Kidney epithelial cell (primary cell): ENCODE measurements around the gene SPRR2B. TPM values are rescaled to one million over a fixed set of nuclear protein-coding genes. Genes with fewer than 3 reads are reported as not detected.

Experiments used
- DNase-seq: peaks from one replicate; pipeline ENCODE4 v3.0.0-alpha.2; 2010; ENCODE audit warnings: low read depth
- H3K27me3 ChIP-seq: 2 replicates; pipeline ENCODE4 v1.6.0; 2011; ENCODE audit warnings: low read length; ENCODE audit not compliant: control insufficient read depth, insufficient read depth
- H3K36me3 ChIP-seq: 2 replicates; pipeline ENCODE4 v1.5.1; 2011; ENCODE audit warnings: low read length; ENCODE audit not compliant: control insufficient read depth, insufficient read depth
- H3K4me3 ChIP-seq: 2 replicates; pipeline ENCODE4 v1.5.1; 2011; ENCODE audit warnings: low read depth, mild to moderate bottlenecking, control low read depth, low read length
- total RNA-seq: library from RNA; depleted of rRNA; stranded (reverse); fragments of >200 nt; gene quantifications from 2 replicates; pipeline ENCODE4 v1.2.3, GENCODE V29; 2015
- TF ChIP-seq, protein P1 (sequence below): IDR thresholded peaks from 2 replicates; pipeline ENCODE4 v1.5.1; 2011; ENCODE audit warnings: mild to moderate bottlenecking, moderate library complexity, low read length, control low read depth, inconsistent platforms; ENCODE audit not compliant: insufficient read depth, poor library complexity, severe bottlenecking

Gene SPRR2B
- total RNA-seq, 1 donor from 2014 or later = not detected

DNA sequence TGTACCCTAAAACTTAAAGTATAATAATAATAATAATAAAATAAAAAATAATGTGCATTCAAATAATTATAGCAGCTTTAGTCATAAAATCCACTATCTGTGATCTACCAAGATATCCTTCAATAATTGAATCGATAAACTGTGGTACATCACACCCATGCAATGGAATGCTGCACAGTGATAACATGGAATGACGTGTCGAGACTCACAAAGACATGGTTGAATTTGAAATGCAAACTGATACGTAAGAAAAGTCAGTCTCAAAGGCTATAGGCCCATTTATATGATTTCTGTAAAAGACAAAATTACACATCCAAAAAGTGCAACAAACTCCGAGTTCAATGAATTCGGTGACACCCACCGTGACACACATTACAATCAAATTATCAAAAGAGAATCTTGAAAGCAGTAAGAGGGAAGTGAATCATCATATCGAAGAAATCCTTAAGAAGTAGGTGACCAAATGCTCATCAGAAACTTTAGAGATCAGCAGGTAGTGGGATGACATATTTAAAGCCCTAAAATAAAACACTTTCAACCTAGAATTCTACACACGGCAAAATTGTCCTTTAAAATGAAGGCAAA, 28.1 kb upstream of the SPRR2B start:
- Histone ChIP-seq H3K27me3 (no peaks in the 10 kb centered on the region), H3K36me3 (no peaks in the 10 kb centered on the region), H3K4me3 (no peak overlapping the region)
- DNase-seq = no peak
- TF ChIP-seq, protein P1, sequence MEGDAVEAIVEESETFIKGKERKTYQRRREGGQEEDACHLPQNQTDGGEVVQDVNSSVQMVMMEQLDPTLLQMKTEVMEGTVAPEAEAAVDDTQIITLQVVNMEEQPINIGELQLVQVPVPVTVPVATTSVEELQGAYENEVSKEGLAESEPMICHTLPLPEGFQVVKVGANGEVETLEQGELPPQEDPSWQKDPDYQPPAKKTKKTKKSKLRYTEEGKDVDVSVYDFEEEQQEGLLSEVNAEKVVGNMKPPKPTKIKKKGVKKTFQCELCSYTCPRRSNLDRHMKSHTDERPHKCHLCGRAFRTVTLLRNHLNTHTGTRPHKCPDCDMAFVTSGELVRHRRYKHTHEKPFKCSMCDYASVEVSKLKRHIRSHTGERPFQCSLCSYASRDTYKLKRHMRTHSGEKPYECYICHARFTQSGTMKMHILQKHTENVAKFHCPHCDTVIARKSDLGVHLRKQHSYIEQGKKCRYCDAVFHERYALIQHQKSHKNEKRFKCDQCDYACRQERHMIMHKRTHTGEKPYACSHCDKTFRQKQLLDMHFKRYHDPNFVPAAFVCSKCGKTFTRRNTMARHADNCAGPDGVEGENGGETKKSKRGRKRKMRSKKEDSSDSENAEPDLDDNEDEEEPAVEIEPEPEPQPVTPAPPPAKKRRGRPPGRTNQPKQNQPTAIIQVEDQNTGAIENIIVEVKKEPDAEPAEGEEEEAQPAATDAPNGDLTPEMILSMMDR = no peak

DNA sequence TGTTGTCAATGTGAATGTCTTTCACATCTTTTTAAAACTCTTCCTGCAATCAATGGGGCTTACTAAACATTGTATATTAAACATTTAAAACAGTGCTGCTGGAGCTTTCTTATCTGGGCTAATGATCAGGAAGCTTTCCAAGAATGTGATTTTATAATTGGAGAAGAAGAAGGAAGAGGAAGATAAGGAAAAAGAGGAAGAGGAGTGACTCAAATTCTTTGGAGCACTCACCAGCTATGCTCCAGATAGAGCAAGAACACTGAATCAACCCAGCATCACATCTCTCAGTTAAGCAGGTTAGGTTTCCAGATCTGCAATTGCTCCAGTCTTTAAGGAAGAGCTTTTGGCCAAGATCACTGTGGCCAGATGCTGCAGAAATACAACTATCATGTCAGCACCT, 24.4 kb upstream of the SPRR2B start:
- H3K4me3 ChIP-seq = no peak overlapping the region
- no peaks in the 10 kb centered on the region for H3K27me3 ChIP-seq
- TF ChIP-seq, protein P1 = no peak
- H3K36me3 ChIP-seq = no peaks in the 10 kb centered on the region
- no peak for DNase-seq

DNA sequence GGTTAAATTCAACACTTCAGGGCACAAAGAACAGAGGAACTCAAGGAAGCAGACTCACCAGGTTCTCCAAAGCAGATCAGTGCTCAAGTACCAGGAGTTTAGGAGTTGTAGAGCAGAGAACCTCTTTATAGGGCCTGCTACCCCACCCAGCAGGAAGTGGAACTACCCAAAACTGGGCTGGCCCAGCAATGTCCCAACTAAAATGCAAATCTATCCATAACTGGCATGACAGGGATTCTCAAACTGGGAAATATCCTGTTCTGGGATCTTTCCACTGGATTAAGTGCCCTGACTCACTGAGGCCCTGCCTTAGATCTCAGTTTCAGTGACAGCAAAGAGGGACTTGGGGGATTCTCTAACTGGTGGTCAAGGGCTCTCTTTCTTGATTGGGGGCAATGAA, 23.0 kb upstream of the SPRR2B start, which contains the start of gene SPRR2E:
Gene SPRR2E (minus strand): TSS at position 101 of the 400 bp plus-strand sequence. CDS start 775 bp downstream, outside the sequence.
- Histone ChIP-seq H3K27me3 (no peaks in the 10 kb centered on the region), H3K36me3 (no peaks in the 10 kb centered on the region), H3K4me3 (no peak within 1 kb of the TSS)
- TF ChIP-seq, protein P1 = no peak
- DNase-seq = no peak

DNA sequence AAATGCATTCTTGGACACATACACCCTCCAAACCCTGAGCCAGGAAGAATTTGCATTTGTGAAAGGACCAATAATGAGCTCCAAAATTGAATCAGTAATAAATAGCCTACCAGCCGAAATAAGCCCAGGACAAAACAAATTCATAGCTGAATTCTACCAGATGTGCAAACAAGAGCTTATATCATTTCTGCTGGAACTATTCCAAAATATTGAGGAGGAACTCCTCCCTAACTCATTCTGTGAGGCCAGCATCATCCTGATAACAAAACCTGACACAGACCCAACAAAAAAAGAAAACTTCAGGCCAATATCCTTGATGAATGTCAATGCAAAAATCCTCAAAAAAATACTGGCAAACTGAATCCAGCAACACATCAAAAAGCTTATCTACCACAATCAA, 16.2 kb upstream of the SPRR2B start:
- TF ChIP-seq, protein P1 = no peak
- Histone ChIP-seq H3K27me3 (no peaks in the 10 kb centered on the region), H3K36me3 (no peaks in the 10 kb centered on the region), H3K4me3 (no peak overlapping the region)
- no peak for DNase-seq

DNA sequence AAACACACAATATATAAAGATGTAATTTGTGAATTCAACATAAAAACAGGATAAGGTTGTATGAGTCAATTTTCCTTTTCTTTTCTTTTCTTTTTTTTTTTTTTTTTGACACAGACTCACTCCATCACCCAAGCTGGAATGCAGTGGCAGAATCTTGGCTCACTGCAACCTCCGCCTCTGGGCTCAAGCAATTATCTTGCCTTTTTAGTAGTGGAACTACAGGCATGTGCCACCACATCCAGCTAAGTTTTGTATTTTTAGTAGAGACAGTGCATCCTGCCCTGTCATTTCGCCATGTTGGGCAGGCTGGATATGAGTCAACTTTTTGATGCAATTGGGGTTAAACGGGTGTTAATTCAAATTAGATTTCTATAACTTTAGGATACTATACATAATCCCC, 10.3 kb upstream of the SPRR2B start:
- H3K4me3 ChIP-seq = no peak overlapping the region
- TF ChIP-seq, protein P1 = no peak
- no peak for DNase-seq
- no peaks in the 10 kb centered on the region for H3K36me3 ChIP-seq
- no peaks in the 10 kb centered on the region for H3K27me3 ChIP-seq
